HTR-8/SVneo (cell line): ENCODE data around the gene IVNS1ABP.
A peak's percentile ranks its signal among the peaks of the same experiment; 100 is the strongest.
"Not testable (repeated sequence)": the region's sequence is repeated elsewhere in the genome, so short reads cannot be mapped to it uniquely, and the experiment has no call there.

ENCODE experiments used
- DNase-seq: peaks from one replicate; pipeline ENCODE4 v3.0.0; 2011; ENCODE audit warnings: low spot score, mixed read lengths; ENCODE audit not compliant: insufficient read length
- FAIRE-seq: peaks from 2 replicates; lab custom pipeline; 2011; peaks lifted over from hg19 to GRCh38; lab: Jason Lieb, UNC

Gene IVNS1ABP

GRCh38 chr1:185337246-185337645, 20.2 kb upstream of the IVNS1ABP start:
- no peak for DNase-seq
- no peak for FAIRE-seq

- no peak for DNase-seq
Measured at GRCh38 chr1:185334182-185334581, 17.1 kb upstream of the IVNS1ABP start.

DNA sequence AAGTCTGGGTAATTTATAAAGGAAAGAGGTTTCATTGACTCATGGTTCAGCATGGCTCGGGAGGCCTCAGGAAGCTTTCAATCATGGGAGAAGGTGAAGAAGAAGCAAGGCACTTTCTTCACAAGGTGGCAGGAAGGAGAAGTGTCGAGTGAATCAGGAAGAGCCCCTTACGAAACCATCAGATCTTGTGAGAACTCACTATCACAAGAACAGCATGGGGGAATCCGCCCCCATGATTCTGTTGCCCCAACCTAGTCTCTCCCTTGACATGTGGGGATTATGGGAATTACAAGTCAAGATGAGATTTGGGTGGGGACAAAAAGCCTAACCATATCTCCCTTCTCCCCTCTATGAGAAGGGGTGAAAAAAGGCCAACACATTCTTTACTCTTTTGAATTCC, 11.2 kb upstream of the IVNS1ABP start:
- FAIRE-seq: no peak

More at GRCh38 chr1:185334182-185334581, 17.1 kb upstream of the IVNS1ABP start:
- no peak for FAIRE-seq

DNA sequence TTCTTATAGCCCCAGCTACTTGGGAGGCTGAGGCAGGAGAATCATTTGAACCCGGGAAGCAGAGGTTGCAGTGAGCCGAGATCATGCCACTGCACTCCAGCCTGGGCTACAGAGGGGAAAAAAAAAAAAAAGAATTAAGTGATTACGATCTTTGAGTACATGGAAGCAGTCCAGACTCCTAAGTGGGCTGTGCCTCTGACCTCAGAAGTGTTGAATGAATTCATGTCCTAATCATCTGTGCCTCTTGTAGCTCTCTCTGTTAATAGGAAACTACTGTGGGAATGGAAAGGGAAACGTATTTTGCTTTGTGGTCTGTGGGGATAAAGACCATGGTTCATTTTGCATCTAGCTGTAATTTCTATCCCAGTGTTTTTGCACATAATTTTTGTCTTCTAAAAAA, 8.4 kb upstream of the IVNS1ABP start:
- DNase-seq (no peak), FAIRE-seq (no peak)

More for the DNA sequence above, 11.2 kb upstream of the IVNS1ABP start:
- no peak for DNase-seq

- no peak for DNase-seq
- no peak for FAIRE-seq
Measured at GRCh38 chr1:185324118-185324517, 7.1 kb upstream of the IVNS1ABP start.

DNA sequence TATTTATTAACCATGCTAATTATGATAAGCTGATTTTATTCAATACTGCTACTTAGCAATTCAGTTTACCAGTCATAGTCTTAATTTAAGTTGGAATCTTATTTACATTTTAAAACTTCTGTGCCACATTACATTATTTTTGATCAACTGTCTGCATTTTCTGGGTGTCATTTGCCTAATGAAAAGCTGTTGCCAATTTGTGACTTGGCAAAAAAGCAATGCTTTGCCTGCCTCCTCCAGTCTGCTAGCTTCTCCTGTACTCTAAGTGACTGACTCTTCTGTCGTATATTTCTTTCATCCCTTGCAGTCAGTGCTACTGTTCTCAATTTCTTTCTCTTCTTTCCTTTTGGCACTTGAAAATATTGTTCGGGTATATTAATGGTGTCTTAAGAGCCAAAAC, 5.6 kb upstream of the IVNS1ABP start:
- FAIRE-seq: no peak

GRCh38 chr1:185321653-185322221, 4.7 kb upstream of the IVNS1ABP start:
- not testable (repeated sequence) for FAIRE-seq, DNase-seq

More for the DNA sequence above, 5.6 kb upstream of the IVNS1ABP start:
- DNase-seq: no peak

DNA sequence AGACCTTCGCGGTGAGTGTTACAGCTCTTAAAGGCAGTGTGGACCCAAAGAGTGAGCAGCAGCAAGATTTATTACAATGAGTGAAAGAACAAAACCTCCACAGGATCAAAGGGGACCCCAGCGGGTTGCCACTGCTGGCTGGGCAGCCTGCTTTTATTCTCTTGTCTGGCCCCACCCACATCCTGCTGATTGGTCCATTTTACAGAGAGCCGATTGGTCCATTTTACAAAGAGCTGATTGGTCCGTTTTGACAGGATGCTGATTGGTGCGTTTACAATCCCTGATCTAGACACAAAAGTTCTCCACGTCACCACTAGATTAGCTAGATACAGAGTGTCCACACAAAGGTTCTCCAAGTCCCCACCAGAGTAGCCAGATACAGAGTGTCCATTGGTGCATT, 4.1 kb upstream of the IVNS1ABP start:
- not testable (repeated sequence) for DNase-seq, FAIRE-seq

DNA sequence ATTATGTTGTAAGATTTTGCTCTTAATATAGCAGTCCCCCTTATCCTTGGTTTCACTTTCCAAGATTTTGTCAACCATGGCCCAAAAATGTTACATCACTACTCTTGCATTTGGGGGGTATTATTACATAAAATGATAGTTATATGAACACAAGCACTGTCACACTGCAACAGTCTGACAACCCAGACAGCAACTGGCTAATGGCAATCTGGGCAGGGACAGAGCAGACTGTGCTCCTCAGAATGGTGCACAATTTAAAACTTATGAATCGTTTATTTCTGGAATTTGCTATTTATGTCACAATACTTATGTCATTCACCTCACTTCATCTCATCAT, 2.1 kb upstream of the IVNS1ABP start:
- no peak for FAIRE-seq

DNA sequence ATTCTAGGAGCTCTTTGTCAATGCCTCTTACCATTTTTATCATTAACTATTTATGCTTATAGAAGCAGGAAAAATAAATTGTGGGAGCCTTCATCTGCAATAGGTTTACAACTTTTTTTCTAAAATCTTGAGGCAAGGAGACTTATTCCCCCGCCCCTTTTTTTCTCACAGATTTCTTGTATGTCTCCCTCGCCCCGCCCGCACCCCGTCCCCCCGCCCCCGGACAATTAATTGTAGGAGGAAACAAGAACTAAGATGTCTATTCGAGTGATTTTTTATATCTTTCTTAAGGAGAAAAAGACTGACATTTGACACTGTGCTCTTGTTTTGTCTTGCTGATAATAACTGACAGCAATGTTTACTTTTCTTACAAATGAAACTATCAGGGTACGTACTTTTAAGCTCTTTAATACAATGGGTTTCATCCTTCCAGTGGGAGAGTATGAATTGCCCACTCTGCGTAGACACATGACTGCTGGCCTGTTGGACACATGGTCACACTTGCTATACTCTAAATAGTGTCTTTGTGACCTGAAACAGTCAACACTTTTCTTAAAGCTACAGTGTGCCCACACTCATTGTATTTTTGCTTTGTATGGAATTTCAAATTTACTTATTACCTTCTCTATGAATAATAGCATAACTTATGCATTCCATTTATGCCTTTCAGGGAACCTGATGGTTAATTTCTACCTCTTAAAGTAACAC, 1.5 kb upstream of the IVNS1ABP start:
- DNase-seq (no peak), FAIRE-seq (no peak)

More for the DNA sequence above, 2.1 kb upstream of the IVNS1ABP start:
- DNase-seq: no peak

DNA sequence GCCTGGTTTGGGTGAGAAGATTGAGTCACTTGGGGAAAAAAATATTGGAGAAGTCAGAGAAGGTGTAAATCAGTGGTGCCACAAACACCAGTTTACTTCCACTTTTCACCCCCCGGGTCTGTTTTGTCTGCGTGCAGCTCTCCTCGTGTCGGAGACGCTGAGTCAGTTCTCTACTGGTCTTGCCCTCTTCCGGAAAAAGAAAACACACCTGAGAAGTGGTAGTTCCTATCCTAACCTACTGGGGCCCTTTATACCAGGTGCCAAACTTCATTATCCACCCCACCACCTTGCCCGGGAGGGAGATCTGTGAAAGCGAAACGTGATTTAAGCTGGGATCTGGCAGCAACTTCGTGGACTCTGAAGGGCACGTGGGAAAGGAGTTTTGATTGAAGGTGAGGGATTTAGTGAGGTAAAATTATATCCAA, 855 bp upstream of the IVNS1ABP start:
- DNase-seq: peak; percentile 2
- FAIRE-seq: no peak

DNA sequence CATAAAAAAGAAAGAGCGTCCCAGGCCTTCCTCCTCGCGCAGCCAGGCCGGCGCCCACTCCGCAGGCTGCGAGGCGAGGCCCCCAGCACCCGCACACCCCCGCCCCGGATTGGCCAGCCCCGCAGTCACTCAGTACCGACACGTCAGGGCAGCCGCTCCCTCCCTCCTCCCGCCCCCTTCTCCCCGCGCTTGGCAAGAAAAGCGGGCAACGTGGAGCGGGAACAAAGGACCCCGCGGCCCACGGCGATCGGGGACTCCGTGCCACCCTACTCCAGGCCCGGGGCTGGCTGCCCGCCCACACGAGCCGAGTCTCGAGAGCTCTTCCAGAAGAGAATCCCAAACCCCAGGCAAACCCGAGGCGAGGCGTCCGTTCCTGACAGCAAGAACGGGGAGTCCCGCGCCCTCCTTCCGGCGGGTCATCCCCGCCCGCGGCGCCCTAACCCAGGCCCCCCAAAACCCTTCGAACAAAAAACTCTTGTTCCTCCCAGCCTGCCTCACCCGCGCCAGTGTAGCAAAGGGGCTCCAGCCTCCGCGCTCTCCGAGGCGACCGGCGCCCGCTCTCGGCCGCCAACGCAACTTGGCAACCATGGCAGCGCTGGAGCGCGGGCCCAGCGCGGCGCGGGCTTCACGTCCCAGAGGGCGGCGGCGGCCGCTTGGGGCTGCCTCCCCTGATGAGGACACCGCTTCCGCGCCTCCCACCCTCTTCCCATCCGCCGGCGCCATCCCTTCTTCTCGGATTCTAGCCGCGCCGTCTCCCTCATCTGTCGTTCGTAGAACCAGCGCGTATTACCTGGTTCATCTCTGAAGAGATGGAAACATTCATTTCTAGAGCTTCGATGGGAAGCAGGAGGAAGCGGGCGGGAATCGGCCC, 645 bp downstream of the IVNS1ABP start:
- peak; percentile 20 for FAIRE-seq
- peak; percentile 84 for DNase-seq

DNA sequence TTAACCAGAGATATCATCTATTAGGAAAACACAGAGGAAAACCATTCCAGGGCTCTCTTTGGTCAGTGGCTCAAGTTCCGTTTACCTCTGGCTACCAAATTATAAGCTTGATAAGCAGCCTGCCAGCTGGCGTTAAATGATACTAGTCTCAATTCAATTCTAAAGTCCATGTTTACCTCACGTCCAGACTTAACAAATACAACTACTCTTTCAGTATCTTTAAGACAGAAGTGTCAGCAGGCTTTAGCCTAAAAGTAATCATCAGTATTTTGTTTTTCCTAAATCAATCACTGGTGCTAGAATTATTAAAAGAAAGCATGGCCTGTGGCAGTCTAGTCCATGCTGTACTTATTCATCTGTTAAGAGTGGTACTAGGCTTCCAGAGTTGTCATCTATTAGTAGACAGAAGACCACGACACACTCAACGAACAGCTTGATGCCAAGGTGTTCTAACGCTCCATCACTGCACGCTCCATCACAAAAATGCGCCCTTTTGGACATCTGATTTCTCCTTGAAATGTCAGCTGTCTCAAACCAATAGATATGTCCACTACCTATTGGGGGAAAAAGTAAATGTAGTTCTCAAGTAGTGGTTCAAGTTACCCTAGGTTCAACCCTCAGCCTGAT, 1.5 kb downstream of the IVNS1ABP start:
- DNase-seq: no peak
- no peak for FAIRE-seq

DNA sequence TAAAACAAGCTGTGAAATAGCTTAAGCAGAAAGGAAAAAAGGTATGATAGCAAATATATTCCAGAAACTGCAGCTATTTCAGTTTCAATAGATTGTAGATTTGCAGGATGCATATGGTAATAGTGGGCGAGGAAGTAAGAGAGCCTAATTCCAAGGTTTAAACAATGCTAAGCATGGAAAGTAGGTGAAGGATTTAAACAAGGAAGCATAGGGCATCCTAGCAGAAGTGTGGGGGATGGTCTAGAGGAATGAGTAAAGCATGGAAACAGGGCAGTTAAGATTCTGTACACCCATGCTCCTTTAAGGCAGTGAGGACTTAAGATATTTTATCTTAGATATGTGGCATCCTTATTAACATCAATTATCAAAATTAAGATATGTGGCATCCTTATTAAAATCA, 2.6 kb downstream of the IVNS1ABP start:
- DNase-seq (no peak), FAIRE-seq (no peak)

- FAIRE-seq: no peak
- no peak for DNase-seq
Measured at GRCh38 chr1:185312361-185313138, 4.5 kb downstream of the IVNS1ABP start.

DNA sequence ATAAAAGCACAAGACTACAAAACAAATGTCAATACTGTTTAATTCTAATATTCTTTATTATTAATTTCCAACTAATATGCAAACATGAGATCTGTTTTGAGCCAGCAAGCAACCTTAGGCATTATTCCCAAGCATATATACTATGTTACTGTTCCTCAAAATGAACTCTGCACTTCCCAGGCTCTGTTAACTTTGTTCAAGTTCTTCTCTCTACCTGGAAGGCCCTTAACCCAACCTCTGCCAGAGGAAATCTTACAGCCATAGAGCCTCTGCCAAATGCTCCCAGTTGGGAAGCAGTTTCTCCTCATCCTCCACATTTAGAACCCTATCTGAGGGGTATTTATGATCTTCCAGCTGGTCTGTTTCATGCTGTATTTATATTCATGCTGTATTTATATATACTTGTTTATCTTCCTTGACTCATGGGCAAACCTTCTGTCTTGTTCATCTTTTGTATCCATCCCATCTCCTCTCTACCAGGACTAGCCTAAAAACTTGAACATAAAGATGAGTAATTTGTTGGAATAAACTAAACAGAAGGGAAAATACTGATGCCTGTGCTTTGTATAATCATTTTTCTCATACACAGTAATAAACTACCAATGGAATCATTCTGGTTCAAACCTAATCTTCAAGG, 5.3 kb downstream of the IVNS1ABP start:
- DNase-seq (no peak), FAIRE-seq (no peak)

DNA sequence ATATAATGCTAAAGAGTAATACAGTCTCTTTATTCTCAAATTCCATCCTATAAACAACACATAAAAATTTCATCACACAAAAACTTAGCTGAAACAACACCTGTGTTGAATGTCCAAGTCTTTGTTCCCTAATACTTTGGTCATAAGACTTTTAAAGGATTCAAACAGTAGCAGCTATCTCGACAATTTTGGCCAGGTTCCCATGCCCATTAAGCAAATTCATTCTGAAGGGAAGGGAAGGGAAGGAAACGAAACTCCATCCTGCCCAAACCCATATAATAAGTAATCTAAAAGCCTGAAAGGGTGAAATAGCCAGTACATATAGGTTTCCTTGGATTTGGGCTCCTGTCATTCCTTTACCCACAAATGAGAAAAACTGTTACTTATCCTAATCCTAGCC, 7.5 kb downstream of the IVNS1ABP start:
- FAIRE-seq: no peak
- no peak for DNase-seq

DNA sequence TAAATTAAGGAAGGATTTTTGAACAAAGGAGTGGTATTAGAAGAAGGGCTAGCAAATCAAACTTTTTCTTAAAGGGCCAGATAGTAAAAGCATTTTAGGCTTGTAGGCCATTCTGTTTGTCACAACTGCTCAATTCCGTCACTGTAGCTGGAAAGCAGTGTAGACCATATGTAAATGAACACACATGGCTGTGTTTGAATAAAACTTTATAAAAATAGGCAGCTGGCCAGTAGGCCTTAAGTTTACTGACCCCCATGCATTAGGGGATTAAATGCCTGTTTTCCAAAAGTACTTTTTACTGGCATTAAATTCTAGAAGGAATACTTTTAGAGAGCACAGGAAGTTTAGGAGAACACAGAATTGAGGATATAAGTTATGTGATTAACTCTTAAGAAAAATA, 8.9 kb downstream of the IVNS1ABP start:
- no peak for FAIRE-seq

GRCh38 chr1:185305419-185305818, 11.6 kb downstream of the IVNS1ABP start:
- FAIRE-seq (no peak), DNase-seq (no peak)

More for the DNA sequence above, 8.9 kb downstream of the IVNS1ABP start:
- DNase-seq: no peak
